ENCODE measurements around the gene AK1. TPM values are rescaled to one million over a fixed set of nuclear protein-coding genes. Genes with fewer than 3 reads are reported as not detected.
"Not testable (repeated sequence)": the region's sequence is repeated elsewhere in the genome, so short reads cannot be mapped to it uniquely, and the experiment has no call there.

AK1 gene
- total RNA-seq, 5 donors from 2014 or later (not counting 1 experiment from before 2014, with no cell fraction given), result 40.5 to 54.9 (median 50.4) TPM

DNA sequence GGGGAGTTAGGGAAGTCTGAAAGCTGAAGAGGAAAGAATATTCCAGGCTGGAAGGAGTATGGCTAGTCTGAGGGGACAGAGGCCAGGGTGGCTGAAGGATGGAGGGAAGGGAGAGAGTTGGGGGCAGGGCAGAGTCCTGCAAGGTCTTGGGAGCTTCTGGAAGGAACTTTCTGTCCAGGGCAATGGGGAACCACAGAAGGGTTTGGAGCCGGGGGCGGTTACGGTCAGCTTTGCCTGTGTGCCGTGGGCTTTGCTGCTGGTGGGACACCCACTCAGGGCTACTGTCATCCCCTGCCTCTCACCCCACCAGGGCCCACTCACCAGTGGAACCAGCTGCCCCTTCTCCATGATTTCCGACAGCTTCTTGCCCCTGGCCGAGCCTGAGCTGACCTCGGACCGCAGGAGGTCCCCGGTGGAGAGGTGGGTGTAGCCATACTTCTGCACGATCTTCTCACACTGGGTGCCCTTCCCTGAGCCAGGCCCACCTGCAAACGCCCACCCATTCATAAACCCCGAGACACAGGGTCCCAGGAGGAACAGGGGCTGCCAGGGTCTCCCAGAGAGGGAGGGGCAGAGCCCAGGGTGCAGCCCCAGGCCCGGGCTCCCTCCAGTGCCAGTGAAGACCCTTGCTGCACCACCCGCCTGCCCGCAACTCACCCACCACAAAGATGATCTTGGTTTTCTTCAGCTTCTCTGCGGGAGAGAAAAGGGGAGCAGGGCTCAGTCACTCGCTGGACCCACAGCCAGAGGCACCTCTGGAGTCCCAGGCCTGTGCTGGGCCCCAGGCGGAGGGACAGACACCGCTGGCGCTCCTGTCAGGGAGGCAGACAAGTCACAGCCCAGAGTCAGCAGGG lies 4.9 kb downstream of the AK1 start:
- POLR2A ChIA-PET, result no interaction called here
- Mint-ChIP-seq H3K9me3 (no peaks in the 10 kb centered on the region), H3K4me1 (peaks cover 0 to 3% (median 2%) of the 10 kb centered on the region in 3 donors), H3K4me3 (no peak overlapping the region), H3K27ac (no peak overlapping the region), H3K36me3 (no peaks in the 10 kb centered on the region), H3K27me3 (no peaks in the 10 kb centered on the region)
- DNase-seq (no peak), ATAC-seq (replicated peaks in 1 of 4) (no peak)
- 81% methylated on average over 10 of the region's 20 CpGs for WGBS (ENCODE audit: insufficient coverage)
- CTCF ChIA-PET, result no interaction called here
- no peaks in the 10 kb centered on the region for H3K36me3 ChIP-seq (ENCODE audit: control insufficient read depth in 2 of 2, extremely low read depth in 1 of 2, insufficient read depth in 1 of 2, low read length in 1 of 2)
- peaks cover 0 to 14% of the 10 kb centered on the region in 2 experiments for H3K4me1 ChIP-seq (ENCODE audit: control insufficient read depth in 1 of 2, extremely low read depth in 1 of 2, insufficient read depth in 2 of 2, low read length in 2 of 2)
- H3K27me3 ChIP-seq (replicated peaks in 1 of 2; ENCODE audit: control insufficient read depth in 2 of 2, extremely low read depth in 1 of 2, insufficient read depth in 2 of 2, low read length in 1 of 2), result peaks cover 0 to 14% of the 10 kb centered on the region in 2 experiments
- H3K9me3 ChIP-seq, result no peaks in the 10 kb centered on the region
- no peak overlapping the region for H3K4me3 ChIP-seq (ENCODE audit: control insufficient read depth in 1 of 2, extremely low read depth in 1 of 2, low read length in 1 of 2)
- no peak overlapping the region for H3K27ac ChIP-seq (ENCODE audit: low read length)

DNA sequence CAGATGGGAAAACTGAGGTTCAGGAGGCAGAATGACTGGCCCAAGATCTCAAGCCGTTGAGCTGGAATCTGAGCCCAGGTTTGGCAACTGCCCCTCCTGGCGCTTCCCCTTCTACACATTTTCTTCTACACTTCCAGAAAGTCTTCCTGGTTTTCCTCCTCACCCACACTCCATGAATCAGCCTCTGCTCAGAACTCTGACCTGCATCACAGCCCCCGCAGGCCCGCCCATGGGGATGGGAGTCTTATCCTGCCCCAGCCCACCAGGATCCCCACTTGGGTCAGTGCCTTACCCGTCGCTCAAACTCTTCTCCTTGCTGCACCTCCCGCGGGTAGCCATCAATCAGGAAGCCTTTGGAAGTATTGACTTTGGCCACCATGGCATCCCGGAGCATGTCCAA lies 5.9 kb downstream of the AK1 start:
- Mint-ChIP-seq H3K9me3 (no peaks in the 10 kb centered on the region), H3K4me3 (no peak overlapping the region), H3K27ac (no peak overlapping the region), H3K4me1 (peaks cover 0 to under 1% (median 0%) of the 10 kb centered on the region in 3 donors), H3K36me3 (no peaks in the 10 kb centered on the region), H3K27me3 (no peaks in the 10 kb centered on the region)
- no peaks in the 10 kb centered on the region for H3K36me3 ChIP-seq (ENCODE audit: control insufficient read depth in 2 of 2, extremely low read depth in 1 of 2, insufficient read depth in 1 of 2, low read length in 1 of 2)
- ATAC-seq (replicated peaks in 1 of 4), result no peak
- no peaks in the 10 kb centered on the region for H3K9me3 ChIP-seq
- H3K27ac ChIP-seq (ENCODE audit: low read length), result no peak overlapping the region
- H3K27me3 ChIP-seq (replicated peaks in 1 of 2; ENCODE audit: control insufficient read depth in 2 of 2, extremely low read depth in 1 of 2, insufficient read depth in 2 of 2, low read length in 1 of 2), result peaks cover 0 to 6% of the 10 kb centered on the region in 2 experiments
- H3K4me1 ChIP-seq (ENCODE audit: control insufficient read depth in 1 of 2, extremely low read depth in 1 of 2, insufficient read depth in 2 of 2, low read length in 2 of 2), result peaks cover 0 to 9% of the 10 kb centered on the region in 2 experiments
- ChIA-PET POLR2A (no interaction called here), CTCF (no interaction called here)
- H3K4me3 ChIP-seq (ENCODE audit: control insufficient read depth in 1 of 2, extremely low read depth in 1 of 2, low read length in 1 of 2), result no peak overlapping the region
- WGBS (ENCODE audit: insufficient coverage), result 95% methylated on average over 8 of the region's 9 CpGs
- DNase-seq, result no peak

DNA sequence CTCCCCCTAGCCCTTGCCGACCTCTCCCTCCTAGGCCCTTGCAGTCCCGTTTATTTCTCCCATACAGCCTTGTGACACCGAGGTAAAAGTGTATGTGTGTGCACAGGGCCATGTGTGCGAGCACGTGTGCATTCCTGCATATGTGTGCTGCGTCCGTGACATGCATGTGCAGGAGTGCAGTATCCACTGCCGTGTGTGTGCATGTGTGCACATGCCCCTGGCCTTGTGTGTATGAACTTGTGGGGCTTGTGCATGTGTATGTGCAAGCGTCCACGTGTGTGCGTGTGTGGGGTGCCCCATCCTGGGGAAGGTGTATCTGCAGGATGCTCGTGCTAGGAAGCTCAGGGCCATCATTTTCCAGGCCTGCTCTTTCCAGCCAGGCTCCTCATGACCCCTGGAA lies 6.6 kb downstream of the AK1 start:
- DNase-seq (no peak), ATAC-seq (replicated peaks in 1 of 4) (no peak)
- no peaks in the 10 kb centered on the region for H3K36me3 Mint-ChIP-seq
- H3K4me3 Mint-ChIP-seq, result no peak overlapping the region
- no peaks in the 10 kb centered on the region for H3K36me3 ChIP-seq (ENCODE audit: control insufficient read depth in 2 of 2, extremely low read depth in 1 of 2, insufficient read depth in 1 of 2, low read length in 1 of 2)
- ChIA-PET POLR2A (no interaction called here), CTCF (interaction anchor here in 1 of 2 donors (1.5 kb wide), 1 partner anchor 9 kb away, joined by 3 read pairs; no protein-coding TSS in a partner anchor)
- H3K27ac ChIP-seq (ENCODE audit: low read length), result no peak overlapping the region
- H3K9me3 ChIP-seq, result no peaks in the 10 kb centered on the region
- no peaks in the 10 kb centered on the region for H3K27me3 Mint-ChIP-seq
- peaks cover 3 to 7% (median 4%) of the 10 kb centered on the region in 3 donors for H3K4me1 Mint-ChIP-seq
- peaks cover 0 to 5% of the 10 kb centered on the region in 2 experiments for H3K27me3 ChIP-seq (replicated peaks in 1 of 2; ENCODE audit: control insufficient read depth in 2 of 2, extremely low read depth in 1 of 2, insufficient read depth in 2 of 2, low read length in 1 of 2)
- WGBS (ENCODE audit: insufficient coverage), result 92% methylated on average over 10 of the region's 12 CpGs
- H3K27ac Mint-ChIP-seq, result no peak overlapping the region
- H3K4me1 ChIP-seq (ENCODE audit: control insufficient read depth in 1 of 2, extremely low read depth in 1 of 2, insufficient read depth in 2 of 2, low read length in 2 of 2), result peaks cover 0 to 11% of the 10 kb centered on the region in 2 experiments
- H3K4me3 ChIP-seq (ENCODE audit: control insufficient read depth in 1 of 2, extremely low read depth in 1 of 2, low read length in 1 of 2), result no peak overlapping the region
- H3K9me3 Mint-ChIP-seq, result no peaks in the 10 kb centered on the region

DNA sequence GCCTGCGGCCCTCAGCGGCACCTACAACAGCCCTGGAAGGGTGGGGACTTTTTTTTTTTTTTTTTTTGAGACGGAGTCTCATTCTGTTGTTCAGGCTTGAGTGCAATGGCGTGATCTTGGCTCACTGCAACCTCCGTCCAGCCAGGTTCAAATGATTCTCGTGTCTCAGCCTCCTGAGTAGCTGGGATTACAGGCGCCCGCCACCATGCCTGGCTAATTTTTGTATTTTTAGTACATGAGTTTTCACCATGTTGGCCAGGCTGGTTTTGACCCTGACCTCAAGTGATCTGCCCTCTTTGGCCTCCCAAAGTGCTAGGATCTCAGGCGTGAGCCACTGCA lies 7.4 kb downstream of the AK1 start:
- peaks cover 0 to 18% of the 10 kb centered on the region in 2 experiments for H3K4me1 ChIP-seq (ENCODE audit: control insufficient read depth in 1 of 2, extremely low read depth in 1 of 2, insufficient read depth in 2 of 2, low read length in 2 of 2)
- H3K4me3 ChIP-seq (ENCODE audit: control insufficient read depth in 1 of 2, extremely low read depth in 1 of 2, low read length in 1 of 2); H3K36me3 Mint-ChIP-seq; DNase-seq; H3K27me3 ChIP-seq (replicated peaks in 1 of 2; ENCODE audit: control insufficient read depth in 2 of 2, extremely low read depth in 1 of 2, insufficient read depth in 2 of 2, low read length in 1 of 2); H3K9me3 ChIP-seq; ATAC-seq (replicated peaks in 1 of 4); H3K36me3 ChIP-seq (ENCODE audit: control insufficient read depth in 2 of 2, extremely low read depth in 1 of 2, insufficient read depth in 1 of 2, low read length in 1 of 2); H3K27ac ChIP-seq (ENCODE audit: low read length); H3K27me3 Mint-ChIP-seq; H3K4me3 Mint-ChIP-seq; H3K27ac Mint-ChIP-seq; POLR2A ChIA-PET; H3K9me3 Mint-ChIP-seq: not testable (repeated sequence)
- WGBS (ENCODE audit: insufficient coverage), result 89% methylated on average over 6 of the region's 9 CpGs
- CTCF ChIA-PET, result interaction anchor here (0.5 to 1.5 kb wide), 12 partner anchors 9 to 94 kb away, joined by 3 to 14 read pairs (median 5); partner anchors contain the start of gene CDK9 (in 2 of the 2)
- H3K4me1 Mint-ChIP-seq, result peaks cover 11 to 14% (median 12%) of the 10 kb centered on the region in 3 donors

DNA sequence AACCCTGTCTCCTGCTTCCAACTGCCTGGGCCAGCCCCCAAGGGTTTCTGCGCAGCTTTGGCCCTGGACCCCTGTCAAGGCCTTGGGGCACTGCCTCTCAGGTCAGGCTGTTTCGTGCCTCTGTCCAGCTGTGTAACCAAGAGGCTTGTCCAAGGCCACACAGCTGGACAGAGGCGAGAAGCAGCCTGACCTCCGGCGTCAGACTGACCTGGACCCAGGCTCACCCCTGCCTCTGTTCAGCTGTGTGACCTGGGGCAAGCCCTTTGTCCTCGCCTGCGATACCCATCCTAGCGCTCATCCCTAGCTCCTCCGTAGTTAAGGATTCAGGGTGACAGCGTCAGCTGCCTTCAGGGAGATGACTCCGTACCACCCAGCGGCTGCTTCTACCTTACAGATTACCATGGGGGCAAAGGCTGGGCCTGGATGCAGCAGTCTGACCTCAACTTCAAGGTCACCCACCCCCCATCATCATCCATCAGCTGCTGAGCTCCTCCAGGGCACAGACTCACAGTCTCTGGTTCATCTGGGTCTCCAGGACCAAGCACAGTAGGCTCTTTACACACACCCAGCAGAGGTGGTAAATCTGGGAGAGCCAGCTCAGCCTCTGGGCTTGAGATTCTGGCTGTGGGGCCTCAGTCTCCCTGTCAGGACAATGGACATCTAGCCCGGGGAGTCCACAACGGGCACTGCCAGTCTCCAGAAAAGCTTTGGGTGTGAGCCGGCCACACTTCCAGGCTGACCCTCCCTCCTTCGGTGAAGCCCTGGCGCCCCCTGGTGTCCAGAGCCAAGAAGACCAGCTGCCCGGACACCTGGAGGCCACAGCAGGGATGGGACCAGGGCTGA lies 7.9 kb downstream of the AK1 start:
- Histone ChIP-seq H3K27ac (ENCODE audit: low read length) (no peak overlapping the region), H3K36me3 (ENCODE audit: control insufficient read depth in 2 of 2, extremely low read depth in 1 of 2, insufficient read depth in 1 of 2, low read length in 1 of 2) (no peaks in the 10 kb centered on the region), H3K27me3 (replicated peaks in 1 of 2; ENCODE audit: control insufficient read depth in 2 of 2, extremely low read depth in 1 of 2, insufficient read depth in 2 of 2, low read length in 1 of 2) (no peaks in the 10 kb centered on the region), H3K4me1 (ENCODE audit: control insufficient read depth in 1 of 2, extremely low read depth in 1 of 2, insufficient read depth in 2 of 2, low read length in 2 of 2) (peaks cover 3 to 24% of the 10 kb centered on the region in 2 experiments), H3K9me3 (no peaks in the 10 kb centered on the region), H3K4me3 (ENCODE audit: control insufficient read depth in 1 of 2, extremely low read depth in 1 of 2, low read length in 1 of 2) (no peak overlapping the region)
- ChIA-PET CTCF (interaction anchor here (0.5 to 1.5 kb wide), 14 partner anchors 8 to 283 kb away, joined by 3 to 14 read pairs (median 4); partner anchors contain the start of genes CDK9 (in 2 of the 2) and TOR2A (in 1 of the 2)), POLR2A (no interaction called here)
- no peak overlapping the region for H3K27ac Mint-ChIP-seq
- DNase-seq (peak in 34 of 35 experiments; percentile 39 to 82 (median 60)), ATAC-seq (replicated peaks in 1 of 4) (peak; percentile 61 to 74 (median 70))
- H3K4me3 Mint-ChIP-seq, result no peak overlapping the region
- H3K4me1 Mint-ChIP-seq, result peaks cover 14 to 18% (median 18%) of the 10 kb centered on the region in 3 donors
- no peaks in the 10 kb centered on the region for H3K27me3 Mint-ChIP-seq
- WGBS (ENCODE audit: insufficient coverage), result 68% methylated on average over 17 of the region's 18 CpGs
- H3K9me3 Mint-ChIP-seq, result no peaks in the 10 kb centered on the region
- no peaks in the 10 kb centered on the region for H3K36me3 Mint-ChIP-seq

DNA sequence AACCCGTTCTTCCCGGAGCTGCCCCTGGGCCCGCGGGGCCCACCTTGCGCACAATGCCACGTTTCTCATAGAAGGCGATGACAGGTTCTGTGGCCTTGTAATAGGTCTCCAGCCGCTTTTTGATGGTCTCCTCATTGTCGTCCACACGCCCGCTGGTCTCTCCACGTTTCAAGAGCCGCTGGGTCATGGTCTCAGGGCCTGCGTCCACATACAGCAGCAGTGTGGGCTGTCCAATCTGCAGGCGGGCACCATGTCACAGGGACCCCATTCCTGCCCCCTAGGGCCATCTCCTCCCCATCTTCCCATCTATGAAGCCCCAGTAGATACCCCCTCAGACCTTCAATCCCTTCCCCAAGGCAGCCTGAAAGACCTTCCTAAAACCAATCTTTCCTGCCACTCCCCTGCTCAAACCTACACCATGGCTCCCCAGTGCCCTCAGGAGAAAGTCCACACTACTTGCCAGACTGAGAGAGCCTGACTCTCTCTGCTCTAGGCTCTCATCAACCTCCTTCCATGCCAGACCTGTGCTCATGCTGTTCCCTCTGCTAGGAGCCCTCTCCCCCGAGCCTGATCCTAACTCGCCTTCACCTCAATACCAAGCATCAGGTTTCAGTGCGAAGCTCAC lies 9.1 kb downstream of the AK1 start:
- Histone ChIP-seq H3K27me3 (replicated peaks in 1 of 2; ENCODE audit: control insufficient read depth in 2 of 2, extremely low read depth in 1 of 2, insufficient read depth in 2 of 2, low read length in 1 of 2) (no peaks in the 10 kb centered on the region), H3K27ac (ENCODE audit: low read length) (no peak overlapping the region), H3K4me1 (ENCODE audit: control insufficient read depth in 1 of 2, extremely low read depth in 1 of 2, insufficient read depth in 2 of 2, low read length in 2 of 2) (peaks cover 3 to 29% of the 10 kb centered on the region in 2 experiments), H3K4me3 (ENCODE audit: control insufficient read depth in 1 of 2, extremely low read depth in 1 of 2, low read length in 1 of 2) (no peak overlapping the region), H3K36me3 (ENCODE audit: control insufficient read depth in 2 of 2, extremely low read depth in 1 of 2, insufficient read depth in 1 of 2, low read length in 1 of 2) (no peaks in the 10 kb centered on the region), H3K9me3 (no peaks in the 10 kb centered on the region)
- H3K9me3 Mint-ChIP-seq, result no peaks in the 10 kb centered on the region
- ATAC-seq (replicated peaks in 1 of 4), result no peak
- WGBS (ENCODE audit: insufficient coverage), result 96% methylated on average over 17 of the region's 18 CpGs
- peak overlapping the region; percentile 8 to 75 for H3K27ac Mint-ChIP-seq
- ChIA-PET CTCF (interaction anchor here in 1 of 2 donors (0.7 to 1.0 kb wide), 2 partner anchors 29 to 124 kb away, joined by 3 to 4 read pairs; no protein-coding TSS in a partner anchor), POLR2A (no interaction called here)
- no peaks in the 10 kb centered on the region for H3K36me3 Mint-ChIP-seq
- no peaks in the 10 kb centered on the region for H3K27me3 Mint-ChIP-seq
- no peak for DNase-seq
- H3K4me1 Mint-ChIP-seq, result peaks cover 17 to 19% (median 19%) of the 10 kb centered on the region in 3 donors
- H3K4me3 Mint-ChIP-seq, result no peak overlapping the region
